OCI-LY3 (cell line): ENCODE data around the gene SUZ12.

ENCODE experiments used
- H2AFZ ChIP-seq: fragments of 200-600, 300-600 bp; shearing (Covaris generic); 2 replicates; pipeline ENCODE4 v1.6.0; 2014; ENCODE audit warnings: antibody characterized with exemption, low read depth, low read length
- H3K27ac ChIP-seq: fragments of 200-600, 300-600 bp; sonication (generic); 2 replicates; pipeline ENCODE4 v1.5.1; 2014; ENCODE audit warnings: mild to moderate bottlenecking, low read length, moderate library complexity, mixed read lengths
- H3K27me3 ChIP-seq: fragments of 200-600, 300-600 bp; sonication (generic); 2 replicates; pipeline ENCODE4 v1.6.1; 2014; ENCODE audit warnings: low read depth, low read length, mixed read lengths
- H3K36me3 ChIP-seq: fragments of 200-600, 300-600 bp; sonication (generic); replicated peaks from 2 replicates; pipeline ENCODE3; 2014; ENCODE audit warnings: low read depth, low read length, mixed read lengths
- H3K4me1 ChIP-seq: fragments of 300-600, 200-600 bp; sonication (generic); 2 replicates; pipeline ENCODE4 v1.6.1; 2014; ENCODE audit warnings: low read length, mixed read lengths
- H3K4me2 ChIP-seq: fragments of 200-600, 300-600 bp; sonication (generic); 2 replicates; pipeline ENCODE4 v1.6.1; 2014; ENCODE audit warnings: low read length, mixed read lengths
- H3K4me3 ChIP-seq: fragments of 300-600, 200-600 bp; sonication (generic); 2 replicates; pipeline ENCODE4 v1.5.1; 2014; ENCODE audit warnings: antibody characterized with exemption, mild to moderate bottlenecking, low read length, moderate library complexity
- H3K79me2 ChIP-seq: fragments of 300-600, 200-600 bp; shearing (Covaris generic); 2 replicates; pipeline ENCODE4 v1.6.1; 2014; ENCODE audit warnings: mild to moderate bottlenecking, low read length, mixed read lengths
- H3K9ac ChIP-seq: fragments of 300-600, 200-600 bp; shearing (Covaris generic); 2 replicates; pipeline ENCODE4 v1.6.0; 2014; ENCODE audit warnings: mild to moderate bottlenecking, low read length, moderate library complexity
- H3K9me3 ChIP-seq: fragments of 200-600, 300-600 bp; shearing (Covaris generic); 2 replicates; pipeline ENCODE4 v1.6.1; 2014; ENCODE audit warnings: low read length, mixed read lengths; ENCODE audit not compliant: insufficient read depth
- H4K20me1 ChIP-seq: fragments of 200-600, 300-600 bp; sonication (generic); 2 replicates; pipeline ENCODE4 v1.6.1; 2016; ENCODE audit warnings: low read length, mixed read lengths; ENCODE audit not compliant: insufficient read depth
- CTCF ChIP-seq: fragments of 200-600, 300-600 bp; sonication (generic); IDR thresholded peaks from 2 replicates; pipeline ENCODE4 v1.5.1; 2014; ENCODE audit warnings: antibody characterized with exemption, low read length, low read depth
- EZH2phosphoT487 ChIP-seq: fragments of 200-600 bp; shearing (Covaris generic); IDR thresholded peaks from 2 replicates; pipeline ENCODE4 v1.6.1; 2018; ENCODE audit warnings: antibody characterized with exemption, mixed run types, low read depth

Gene SUZ12

GRCh38 chr17:31918701-31919128 is 18.1 kb upstream of the SUZ12 start:
- Histone ChIP-seq H3K27ac (no peak overlapping the region), H3K79me2 (no peaks in the 10 kb centered on the region), H2AFZ (no peak overlapping the region), H3K9me3 (no peaks in the 10 kb centered on the region), H3K4me2 (no peak overlapping the region), H4K20me1 (no peaks in the 10 kb centered on the region), H3K4me3 (no peak overlapping the region), H3K4me1 (peaks cover 4% of the 10 kb centered on the region), H3K9ac (no peak overlapping the region), H3K27me3 (peaks cover 7% of the 10 kb centered on the region), H3K36me3 (no peaks in the 10 kb centered on the region)
- TF ChIP-seq CTCF (no peak), EZH2phosphoT487 (no peak)

- Histone ChIP-seq H3K9ac (no peak overlapping the region), H2AFZ (no peak overlapping the region; the same call in 1 of the 2 replicates), H3K4me2 (no peak overlapping the region), H3K79me2 (no peaks in the 10 kb centered on the region), H4K20me1 (no peaks in the 10 kb centered on the region), H3K27ac (no peak overlapping the region), H3K9me3 (no peaks in the 10 kb centered on the region), H3K4me1 (peaks cover 4% of the 10 kb centered on the region; the same call in 1 of the 2 replicates), H3K27me3 (no peaks in the 10 kb centered on the region), H3K4me3 (no peak overlapping the region), H3K36me3 (no peaks in the 10 kb centered on the region)
- TF ChIP-seq CTCF (no peak), EZH2phosphoT487 (no peak)
Observed at GRCh38 chr17:31919802-31920525, 16.8 kb upstream of the SUZ12 start.

GRCh38 chr17:31926100-31926729 is 10.6 kb upstream of the SUZ12 start:
- H3K36me3 ChIP-seq: no peaks in the 10 kb centered on the region
- no peak for TF ChIP-seq EZH2phosphoT487
- no peak for TF ChIP-seq CTCF

GRCh38 chr17:31931756-31932155 is 5.1 kb upstream of the SUZ12 start:
- Histone ChIP-seq H3K4me2 (no peak overlapping the region), H3K9ac (no peak overlapping the region), H3K27me3 (no peaks in the 10 kb centered on the region), H2AFZ (no peak overlapping the region), H3K27ac (no peak overlapping the region), H3K4me1 (peaks cover 4% of the 10 kb centered on the region), H3K79me2 (no peaks in the 10 kb centered on the region), H4K20me1 (no peaks in the 10 kb centered on the region), H3K36me3 (no peaks in the 10 kb centered on the region), H3K4me3 (no peak overlapping the region), H3K9me3 (no peaks in the 10 kb centered on the region)
- TF ChIP-seq EZH2phosphoT487: no peak
- no peak for TF ChIP-seq CTCF

More at GRCh38 chr17:31926100-31926729, 10.6 kb upstream of the SUZ12 start:
- peaks cover 4% of the 10 kb centered on the region; the same call in 1 of the 2 replicates for H3K4me1 ChIP-seq
- H3K27me3 ChIP-seq: no peaks in the 10 kb centered on the region
- H3K4me3 ChIP-seq: no peak overlapping the region
- H3K4me2 ChIP-seq: no peak overlapping the region
- no peaks in the 10 kb centered on the region for H3K9me3 ChIP-seq
- no peak overlapping the region for H3K9ac ChIP-seq
- H3K27ac ChIP-seq: no peak overlapping the region
- H4K20me1 ChIP-seq: no peaks in the 10 kb centered on the region
- H2AFZ ChIP-seq: no peak overlapping the region
- no peaks in the 10 kb centered on the region for H3K79me2 ChIP-seq
